Dendritic cell treated with granulocyte-macrophage colony-stimulating factor and Interleukin-4, amounts not matched to agents 40 ng/mL and 50 ng/mL, for 4 days (primary cell): ENCODE data around the gene LNP1.
"Not testable (repeated sequence)": the region's sequence is repeated elsewhere in the genome, so short reads cannot be mapped to it uniquely, and the experiment has no call there.

Source experiments
- H3K27ac Mint-ChIP-seq: one replicate; pipeline ENCODE4 v1.8.0; 2022; ENCODE audit warnings: mild to moderate bottlenecking, mixed read lengths
- H3K27me3 Mint-ChIP-seq: one replicate; pipeline ENCODE4 v1.8.0; 2022; ENCODE audit warnings: mild to moderate bottlenecking, mixed read lengths
- H3K36me3 Mint-ChIP-seq: one replicate; pipeline ENCODE4 v1.8.0; 2022; ENCODE audit warnings: low read depth, mixed read lengths
- H3K4me1 Mint-ChIP-seq: one replicate; pipeline ENCODE4 v1.8.0; 2022; ENCODE audit warnings: low read depth, mixed read lengths
- H3K4me3 Mint-ChIP-seq: one replicate; pipeline ENCODE4 v1.8.0; 2022; ENCODE audit warnings: mild to moderate bottlenecking, moderate library complexity, mixed read lengths
- H3K9me3 Mint-ChIP-seq: one replicate; pipeline ENCODE4 v1.8.0; 2022; ENCODE audit warnings: mixed read lengths
- intact Hi-C: fragments of 100-400 bp; cut with micrococcal nuclease; formaldehyde crosslinking; loops from one replicate; pipeline ENCODE4 v1.15.0; 2022

LNP1 gene

GRCh38 chr3:100400780-100401673 lies at the start of gene LNP1, which contains the start of gene TOMM70:
Gene LNP1 (plus strand): TSS chr3:100401539. CDS start chr3:100429730, 28,191 bp downstream.
Gene TOMM70 (minus strand): TSS chr3:100401089. CDS start chr3:100400949, 140 bp downstream.
- H3K36me3 Mint-ChIP-seq: peaks cover 23% of the 10 kb centered on the region

GRCh38 chr3:100351770-100352169 lies 49.6 kb upstream of the LNP1 start:
- not testable (repeated sequence) for H3K4me1 Mint-ChIP-seq

More at GRCh38 chr3:100400780-100401673, at the start of gene LNP1, which contains the start of gene TOMM70:
- Mint-ChIP-seq H3K27ac (peak within 1 kb of the TSS; percentile 98), H3K9me3 (no peaks in the 10 kb centered on the region), H3K27me3 (no peaks in the 10 kb centered on the region), H3K4me1 (peaks cover 37% of the 10 kb centered on the region), H3K4me3 (peak within 1 kb of the TSS; percentile 96)
- intact Hi-C loops: loop anchor here (1.0 to 5.0 kb wide), 6 partner anchors 66 to 1171 kb away; partner anchors contain the start of genes CMSS1, NIT2, PCNP and SENP7

GRCh38 chr3:100352296-100353231 lies 48.8 kb upstream of the LNP1 start:
- no peaks in the 10 kb centered on the region for H3K4me1 Mint-ChIP-seq
- intact Hi-C loops: no loop called here
- H3K9me3 Mint-ChIP-seq: no peaks in the 10 kb centered on the region
- H3K4me3 Mint-ChIP-seq: no peak overlapping the region
- no peak overlapping the region for H3K27ac Mint-ChIP-seq
- peaks cover 88% of the 10 kb centered on the region for H3K36me3 Mint-ChIP-seq
- no peaks in the 10 kb centered on the region for H3K27me3 Mint-ChIP-seq

More at GRCh38 chr3:100351770-100352169, 49.6 kb upstream of the LNP1 start:
- H3K9me3 Mint-ChIP-seq, H3K27me3 Mint-ChIP-seq, H3K4me3 Mint-ChIP-seq, intact Hi-C loops, H3K27ac Mint-ChIP-seq: not testable (repeated sequence)
- H3K36me3 Mint-ChIP-seq: peaks cover 92% of the 10 kb centered on the region

- peaks cover 83% of the 10 kb centered on the region for H3K36me3 Mint-ChIP-seq
- no peak overlapping the region for H3K4me3 Mint-ChIP-seq
- intact Hi-C loops: no loop called here
- H3K27ac Mint-ChIP-seq: no peak overlapping the region
- no peaks in the 10 kb centered on the region for H3K9me3 Mint-ChIP-seq
- H3K27me3 Mint-ChIP-seq: no peaks in the 10 kb centered on the region
- no peaks in the 10 kb centered on the region for H3K4me1 Mint-ChIP-seq
Measured at GRCh38 chr3:100354850-100355249, 46.5 kb upstream of the LNP1 start.

- H3K9me3 Mint-ChIP-seq: peaks cover 8% of the 10 kb centered on the region
- H3K27me3 Mint-ChIP-seq: no peaks in the 10 kb centered on the region
- H3K4me1 Mint-ChIP-seq: no peaks in the 10 kb centered on the region
- H3K4me3 Mint-ChIP-seq: no peak overlapping the region
- peaks cover 81% of the 10 kb centered on the region for H3K36me3 Mint-ChIP-seq
- intact Hi-C loops: no loop called here
- H3K27ac Mint-ChIP-seq: no peak overlapping the region
Measured at GRCh38 chr3:100358413-100358812, 42.9 kb upstream of the LNP1 start.

GRCh38 chr3:100359035-100359434 lies 42.3 kb upstream of the LNP1 start:
- Mint-ChIP-seq H3K4me3 (no peak overlapping the region), H3K27ac (no peak overlapping the region), H3K4me1 (no peaks in the 10 kb centered on the region), H3K27me3 (no peaks in the 10 kb centered on the region), H3K36me3 (peaks cover 81% of the 10 kb centered on the region), H3K9me3 (peaks cover 8% of the 10 kb centered on the region)
- intact Hi-C loops: no loop called here

GRCh38 chr3:100360757-100361496 lies 40.4 kb upstream of the LNP1 start:
- peaks cover 8% of the 10 kb centered on the region for H3K9me3 Mint-ChIP-seq
- peaks cover 81% of the 10 kb centered on the region for H3K36me3 Mint-ChIP-seq
- intact Hi-C loops: loop anchor here (10.0 kb wide), 1 partner anchor 56 kb away; no protein-coding TSS in a partner anchor
- no peak overlapping the region for H3K27ac Mint-ChIP-seq
- H3K4me1 Mint-ChIP-seq: no peaks in the 10 kb centered on the region
- no peak overlapping the region for H3K4me3 Mint-ChIP-seq
- no peaks in the 10 kb centered on the region for H3K27me3 Mint-ChIP-seq

- intact Hi-C loops: loop anchor here (10.0 kb wide), 1 partner anchor 57 kb away; no protein-coding TSS in a partner anchor
- Mint-ChIP-seq H3K4me3 (no peak overlapping the region), H3K27me3 (no peaks in the 10 kb centered on the region), H3K9me3 (peaks cover 8% of the 10 kb centered on the region), H3K27ac (no peak overlapping the region), H3K4me1 (no peaks in the 10 kb centered on the region), H3K36me3 (peaks cover 79% of the 10 kb centered on the region)
Measured at GRCh38 chr3:100361897-100362296, 39.4 kb upstream of the LNP1 start.

- no peaks in the 10 kb centered on the region for H3K4me1 Mint-ChIP-seq
- H3K4me3 Mint-ChIP-seq: no peak overlapping the region
- no peak overlapping the region for H3K27ac Mint-ChIP-seq
- no peaks in the 10 kb centered on the region for H3K27me3 Mint-ChIP-seq
- intact Hi-C loops: loop anchor here (10.0 kb wide), 1 partner anchor 60 kb away; no protein-coding TSS in a partner anchor
- peaks cover 8% of the 10 kb centered on the region for H3K9me3 Mint-ChIP-seq
- peaks cover 74% of the 10 kb centered on the region for H3K36me3 Mint-ChIP-seq
Measured at GRCh38 chr3:100364421-100364820, 36.9 kb upstream of the LNP1 start.

- intact Hi-C loops: loop anchor here (10.0 kb wide), 1 partner anchor 62 kb away; no protein-coding TSS in a partner anchor
- Mint-ChIP-seq H3K36me3 (peaks cover 73% of the 10 kb centered on the region), H3K9me3 (peaks cover 8% of the 10 kb centered on the region), H3K4me1 (no peaks in the 10 kb centered on the region), H3K27me3 (no peaks in the 10 kb centered on the region), H3K4me3 (no peak overlapping the region), H3K27ac (no peak overlapping the region)
Measured at GRCh38 chr3:100366424-100366823, 34.9 kb upstream of the LNP1 start.

- Mint-ChIP-seq H3K9me3 (no peaks in the 10 kb centered on the region), H3K4me3 (no peak overlapping the region), H3K36me3 (peaks cover 66% of the 10 kb centered on the region), H3K27ac (no peak overlapping the region), H3K27me3 (no peaks in the 10 kb centered on the region), H3K4me1 (no peaks in the 10 kb centered on the region)
- intact Hi-C loops: loop anchor here (10.0 kb wide), 1 partner anchor 64 kb away; no protein-coding TSS in a partner anchor
Measured at GRCh38 chr3:100368441-100368840, 32.9 kb upstream of the LNP1 start.

GRCh38 chr3:100370756-100371155 lies 30.6 kb upstream of the LNP1 start:
- Mint-ChIP-seq H3K27ac (no peak overlapping the region), H3K9me3 (no peaks in the 10 kb centered on the region), H3K4me1 (no peaks in the 10 kb centered on the region), H3K4me3 (no peak overlapping the region), H3K36me3 (peaks cover 52% of the 10 kb centered on the region), H3K27me3 (no peaks in the 10 kb centered on the region)
- intact Hi-C loops: no loop called here

GRCh38 chr3:100374521-100374920 lies 26.8 kb upstream of the LNP1 start:
- Mint-ChIP-seq H3K4me3 (no peak overlapping the region), H3K9me3 (no peaks in the 10 kb centered on the region), H3K36me3 (peaks cover 65% of the 10 kb centered on the region), H3K27me3 (no peaks in the 10 kb centered on the region), H3K4me1 (no peaks in the 10 kb centered on the region), H3K27ac (no peak overlapping the region)
- intact Hi-C loops: no loop called here
